T-helper 17 cell (primary cell): Measurements from ENCODE around the gene STXBP5. TPM values are rescaled to one million over a fixed set of nuclear protein-coding genes. Genes with fewer than 3 reads are reported as not detected.

Source experiments
- ATAC-seq: fragments of 150-1000 bp; cut with Tn5 transposase; 2 replicates; pipeline ENCODE4 v1.10.0; 2021; ENCODE audit warnings: mild to moderate bottlenecking, moderate library complexity
- DNase-seq, 3 donors: peaks; one replicate each; pipeline versions ENCODE4 v3.0.0 to v3.0.0-alpha.2; 2020 to 2021
- H3K9me3 ChIP-seq: one replicate; pipeline ENCODE4 v1.7.0; 2013; ENCODE audit warnings: low read length, mild to moderate bottlenecking; ENCODE audit not compliant: control insufficient read depth, poor library complexity, severe bottlenecking
- H3K27ac Mint-ChIP-seq: one replicate; pipeline ENCODE4 v1.8.0; 2022; ENCODE audit warnings: mild to moderate bottlenecking, moderate library complexity, mixed read lengths
- H3K27me3 Mint-ChIP-seq: one replicate; pipeline ENCODE4 v1.8.0; 2022; ENCODE audit warnings: mixed read lengths
- H3K36me3 Mint-ChIP-seq: one replicate; pipeline ENCODE4 v1.8.0; 2022; ENCODE audit warnings: low read depth, mixed read lengths
- H3K4me1 Mint-ChIP-seq: one replicate; pipeline ENCODE4 v1.8.0; 2022; ENCODE audit warnings: mild to moderate bottlenecking, mixed read lengths
- H3K4me3 Mint-ChIP-seq: one replicate; pipeline ENCODE4 v1.8.0; 2022; ENCODE audit warnings: mild to moderate bottlenecking, moderate library complexity, mixed read lengths
- total RNA-seq, 4 donors: library from RNA in 2 of 4; stranded (reverse) in 2 of 4; gene quantifications; one replicate each; pipeline ENCODE4 v1.2.3 and lab custom pipeline; 2022 to 2026

The STXBP5 gene
- total RNA-seq (10 to 100 TPM; 20.8 to 22.1 TPM), total RNA-seq (lab: John Stamatoyannopoulos, UW) (65.1 to 75.6 reads per million in 2 donors)

DNA sequence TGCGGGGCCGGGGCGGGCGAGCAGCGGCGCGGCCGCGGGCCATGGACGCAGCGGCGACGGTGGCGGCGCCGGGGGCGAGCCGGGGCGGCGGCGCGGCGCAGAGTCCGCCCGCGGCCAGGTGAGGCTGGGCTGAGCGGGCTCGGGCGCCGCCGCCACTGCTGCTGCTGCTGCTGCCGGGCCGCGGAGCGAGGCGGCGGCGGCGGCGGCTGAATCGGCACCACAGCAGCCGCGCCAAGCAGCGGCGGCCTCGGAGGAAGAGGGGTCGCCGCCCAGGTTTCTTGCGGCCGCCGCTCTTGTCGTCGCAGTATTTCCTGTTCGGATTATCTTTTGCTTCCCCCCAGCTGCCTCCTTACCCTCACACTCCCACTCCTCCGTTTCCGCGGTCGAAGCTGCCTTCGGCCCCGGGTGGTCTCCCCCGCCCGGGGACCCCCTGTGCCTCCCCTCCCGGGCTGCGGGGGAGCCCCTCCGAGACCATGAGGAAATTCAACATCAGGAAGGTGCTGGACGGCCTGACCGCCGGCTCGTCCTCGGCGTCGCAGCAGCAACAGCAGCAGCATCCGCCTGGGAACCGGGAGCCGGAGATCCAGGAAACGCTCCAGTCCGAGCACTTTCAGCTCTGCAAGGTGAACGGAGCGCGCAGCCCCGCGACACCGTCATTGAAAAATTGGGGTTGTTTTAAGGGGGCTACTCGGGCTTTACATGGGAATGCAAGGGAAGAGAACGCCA is at the start of gene STXBP5:
STXBP5 (plus strand) TSS at position 358 of the 726 bp plus-strand sequence; CDS start at position 474, 116 bp downstream.
- ATAC-seq (peak; percentile 26), DNase-seq (peak; percentile 10 to 38 (median 34))
- Mint-ChIP-seq H3K27ac (peak within 1 kb of the TSS; percentile 99), H3K27me3 (no peaks in the 10 kb centered on the region), H3K36me3 (no peaks in the 10 kb centered on the region), H3K4me1 (peaks cover 30% of the 10 kb centered on the region), H3K4me3 (peak within 1 kb of the TSS; percentile 99)
- H3K9me3 ChIP-seq: no peaks in the 10 kb centered on the region

DNA sequence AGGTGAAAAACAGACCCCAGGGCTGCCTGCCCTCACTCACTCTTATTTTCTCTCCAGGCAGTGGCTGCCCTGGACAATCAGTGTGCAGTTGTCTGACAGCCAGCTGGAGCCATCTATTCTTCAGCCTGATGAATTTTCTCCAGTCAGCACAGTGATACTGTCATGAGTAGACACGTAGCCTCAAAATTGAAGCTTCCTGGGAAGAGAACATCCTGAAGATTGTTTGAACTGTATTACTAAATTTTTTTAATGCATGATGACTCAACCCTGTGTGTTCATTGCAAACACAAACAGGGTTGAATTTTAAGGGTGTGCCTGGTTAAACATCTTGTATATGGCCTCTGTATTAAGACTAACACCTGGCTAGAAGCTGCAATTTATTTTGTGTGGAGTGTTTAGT is 49.8 kb upstream of the STXBP5 start:
- Mint-ChIP-seq H3K36me3 (peaks cover 2% of the 10 kb centered on the region), H3K27me3 (peaks cover 31% of the 10 kb centered on the region), H3K27ac (no peak overlapping the region), H3K4me1 (no peaks in the 10 kb centered on the region), H3K4me3 (no peak overlapping the region)
- no peak for ATAC-seq
- no peaks in the 10 kb centered on the region for H3K9me3 ChIP-seq
- no peak for DNase-seq

- Mint-ChIP-seq H3K27ac (no peak overlapping the region), H3K4me1 (no peaks in the 10 kb centered on the region), H3K4me3 (no peak overlapping the region), H3K36me3 (peaks cover 2% of the 10 kb centered on the region), H3K27me3 (peaks cover 37% of the 10 kb centered on the region)
- H3K9me3 ChIP-seq: no peaks in the 10 kb centered on the region
- ATAC-seq (no peak), DNase-seq (no peak)
Observed at GRCh38 chr6:147156218-147156617, 48.0 kb upstream of the STXBP5 start.

GRCh38 chr6:147156799-147157382 is 47.3 kb upstream of the STXBP5 start:
- H3K4me1 Mint-ChIP-seq: no peaks in the 10 kb centered on the region
- no peak overlapping the region for H3K4me3 Mint-ChIP-seq
- peaks cover 37% of the 10 kb centered on the region for H3K27me3 Mint-ChIP-seq
- peaks cover 2% of the 10 kb centered on the region for H3K36me3 Mint-ChIP-seq
- H3K9me3 ChIP-seq: no peaks in the 10 kb centered on the region
- no peak overlapping the region for H3K27ac Mint-ChIP-seq
- DNase-seq (no peak), ATAC-seq (no peak)

GRCh38 chr6:147157930-147158329 is 46.3 kb upstream of the STXBP5 start:
- no peak for DNase-seq
- Mint-ChIP-seq H3K36me3 (peaks cover under 1% of the 10 kb centered on the region), H3K4me1 (no peaks in the 10 kb centered on the region), H3K27ac (no peak overlapping the region), H3K4me3 (no peak overlapping the region), H3K27me3 (peaks cover 37% of the 10 kb centered on the region)
- no peak for ATAC-seq
- H3K9me3 ChIP-seq: no peaks in the 10 kb centered on the region

- Mint-ChIP-seq H3K4me3 (no peak overlapping the region), H3K27ac (no peak overlapping the region), H3K27me3 (peaks cover 30% of the 10 kb centered on the region), H3K36me3 (no peaks in the 10 kb centered on the region), H3K4me1 (no peaks in the 10 kb centered on the region)
- ATAC-seq (no peak), DNase-seq (no peak)
- H3K9me3 ChIP-seq: no peaks in the 10 kb centered on the region
Observed at GRCh38 chr6:147158881-147159280, 45.3 kb upstream of the STXBP5 start.

DNA sequence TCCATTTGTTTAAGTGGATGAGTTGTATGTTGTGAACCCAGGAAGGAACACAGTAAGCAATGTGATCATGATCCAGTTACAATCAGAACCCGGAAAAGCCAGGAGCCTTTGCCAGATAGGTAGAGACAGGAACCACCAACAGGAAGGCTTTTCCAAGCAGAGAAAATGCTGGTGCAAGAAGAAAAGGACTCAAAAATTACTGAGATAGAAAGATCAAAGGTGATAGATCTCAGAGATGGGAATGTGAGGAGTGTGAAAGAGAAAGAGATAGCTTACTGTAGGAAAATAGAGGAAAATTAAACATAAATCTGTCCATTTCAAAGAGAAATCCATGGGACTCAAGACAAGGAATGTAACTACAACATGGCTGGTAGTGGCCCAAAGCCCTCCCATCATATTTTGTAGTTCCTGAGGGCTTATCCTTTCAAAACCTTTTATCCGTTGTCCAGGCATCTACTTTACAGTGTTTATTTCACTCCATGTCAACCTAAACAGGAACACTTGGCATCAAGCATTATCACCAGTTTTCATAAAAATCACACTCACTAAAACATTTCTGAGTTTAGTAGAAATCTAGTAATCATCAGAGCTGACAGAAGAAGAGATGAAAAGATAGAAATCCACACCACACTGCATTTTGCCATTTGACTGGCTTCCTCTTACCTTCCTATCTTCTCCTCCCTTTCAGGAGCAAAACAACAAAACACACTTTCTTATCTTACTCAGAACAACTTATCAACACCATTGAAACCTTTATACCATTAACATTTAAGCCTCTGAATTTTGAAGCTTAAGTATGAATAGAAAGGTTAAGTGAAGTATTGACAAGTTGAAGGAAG is 44.5 kb upstream of the STXBP5 start:
- Mint-ChIP-seq H3K4me3 (no peak overlapping the region), H3K27me3 (peaks cover 30% of the 10 kb centered on the region), H3K27ac (no peak overlapping the region), H3K4me1 (no peaks in the 10 kb centered on the region), H3K36me3 (no peaks in the 10 kb centered on the region)
- ATAC-seq (no peak), DNase-seq (no peak)
- H3K9me3 ChIP-seq: no peaks in the 10 kb centered on the region

DNA sequence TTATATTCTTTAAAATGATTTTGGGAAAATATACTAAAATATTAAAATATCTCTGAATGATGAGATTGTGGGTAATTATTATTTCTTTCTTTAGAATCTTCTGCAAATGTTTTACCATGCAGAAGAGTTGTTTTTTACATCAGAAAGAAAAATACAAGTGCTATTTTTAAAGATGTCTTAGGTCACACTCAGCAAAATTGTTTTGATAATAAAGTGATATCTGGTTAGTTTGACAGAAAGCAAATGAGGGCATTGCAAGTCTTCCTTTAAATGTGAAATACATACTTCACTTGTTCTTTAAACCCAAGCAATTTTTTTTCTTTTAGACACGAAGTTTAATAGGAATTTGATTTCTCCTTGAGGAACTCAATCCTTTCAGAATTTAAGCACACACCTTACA is 43.6 kb upstream of the STXBP5 start:
- no peak overlapping the region for H3K27ac Mint-ChIP-seq
- no peak overlapping the region for H3K4me3 Mint-ChIP-seq
- ATAC-seq (no peak), DNase-seq (no peak)
- no peaks in the 10 kb centered on the region for H3K9me3 ChIP-seq
- no peaks in the 10 kb centered on the region for H3K4me1 Mint-ChIP-seq
- H3K36me3 Mint-ChIP-seq: no peaks in the 10 kb centered on the region
- peaks cover 29% of the 10 kb centered on the region for H3K27me3 Mint-ChIP-seq

GRCh38 chr6:147161253-147161973 is 42.8 kb upstream of the STXBP5 start:
- Mint-ChIP-seq H3K27ac (no peak overlapping the region), H3K36me3 (no peaks in the 10 kb centered on the region), H3K4me1 (no peaks in the 10 kb centered on the region), H3K4me3 (no peak overlapping the region), H3K27me3 (peaks cover 21% of the 10 kb centered on the region)
- ATAC-seq (no peak), DNase-seq (no peak)
- no peaks in the 10 kb centered on the region for H3K9me3 ChIP-seq

DNA sequence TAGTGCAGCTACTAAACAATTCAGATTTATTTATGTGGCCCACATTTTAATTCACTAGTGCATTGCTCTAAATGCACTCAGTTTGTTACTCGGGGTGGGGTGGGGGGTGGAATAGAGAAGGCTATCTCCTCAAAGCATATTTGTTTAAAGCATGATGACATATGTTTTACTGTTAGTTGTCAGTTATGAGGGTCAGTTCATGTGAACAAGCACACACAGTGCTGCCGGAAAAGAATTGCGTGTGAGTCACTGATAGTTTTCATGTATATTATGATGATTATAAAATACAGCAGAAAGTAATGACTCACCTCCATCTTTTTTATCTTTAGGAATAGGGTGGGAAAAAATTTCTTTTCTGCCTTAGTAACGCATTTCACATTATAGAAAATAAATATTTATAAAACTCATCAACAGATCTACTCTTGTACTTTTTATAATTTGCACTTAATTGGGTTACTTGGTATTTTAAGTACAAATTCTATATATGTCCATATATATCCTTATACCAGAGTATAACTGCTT is 42.2 kb upstream of the STXBP5 start:
- Mint-ChIP-seq H3K36me3 (no peaks in the 10 kb centered on the region), H3K27me3 (peaks cover 15% of the 10 kb centered on the region), H3K4me1 (no peaks in the 10 kb centered on the region), H3K27ac (no peak overlapping the region), H3K4me3 (no peak overlapping the region)
- no peaks in the 10 kb centered on the region for H3K9me3 ChIP-seq
- ATAC-seq (no peak), DNase-seq (no peak)

- no peaks in the 10 kb centered on the region for H3K9me3 ChIP-seq
- H3K4me1 Mint-ChIP-seq: no peaks in the 10 kb centered on the region
- H3K4me3 Mint-ChIP-seq: no peak overlapping the region
- no peaks in the 10 kb centered on the region for H3K36me3 Mint-ChIP-seq
- no peak overlapping the region for H3K27ac Mint-ChIP-seq
- no peak for DNase-seq
- ATAC-seq: no peak
- H3K27me3 Mint-ChIP-seq: peaks cover 3% of the 10 kb centered on the region
Observed at GRCh38 chr6:147164761-147165160, 39.5 kb upstream of the STXBP5 start.

- H3K27me3 Mint-ChIP-seq: no peaks in the 10 kb centered on the region
- H3K9me3 ChIP-seq: no peaks in the 10 kb centered on the region
- H3K27ac Mint-ChIP-seq: no peak overlapping the region
- H3K36me3 Mint-ChIP-seq: no peaks in the 10 kb centered on the region
- H3K4me3 Mint-ChIP-seq: no peak overlapping the region
- ATAC-seq (no peak), DNase-seq (no peak)
- no peaks in the 10 kb centered on the region for H3K4me1 Mint-ChIP-seq
Observed at GRCh38 chr6:147166360-147166944, 37.8 kb upstream of the STXBP5 start.
